ENCODE data around the gene CCDC57. TPM values are rescaled to one million over a fixed set of nuclear protein-coding genes. Genes with fewer than 3 reads are reported as not detected.
A peak's percentile ranks its signal among the peaks of the same experiment; 100 is the strongest.

CCDC57 gene
- total and polyA plus RNA-seq, 9 of the 15 experiments (the other 6 are each of a cell fraction or from before 2014, with no cell fraction given): 0.83 to 36.2 (median 13.6) TPM

DNA sequence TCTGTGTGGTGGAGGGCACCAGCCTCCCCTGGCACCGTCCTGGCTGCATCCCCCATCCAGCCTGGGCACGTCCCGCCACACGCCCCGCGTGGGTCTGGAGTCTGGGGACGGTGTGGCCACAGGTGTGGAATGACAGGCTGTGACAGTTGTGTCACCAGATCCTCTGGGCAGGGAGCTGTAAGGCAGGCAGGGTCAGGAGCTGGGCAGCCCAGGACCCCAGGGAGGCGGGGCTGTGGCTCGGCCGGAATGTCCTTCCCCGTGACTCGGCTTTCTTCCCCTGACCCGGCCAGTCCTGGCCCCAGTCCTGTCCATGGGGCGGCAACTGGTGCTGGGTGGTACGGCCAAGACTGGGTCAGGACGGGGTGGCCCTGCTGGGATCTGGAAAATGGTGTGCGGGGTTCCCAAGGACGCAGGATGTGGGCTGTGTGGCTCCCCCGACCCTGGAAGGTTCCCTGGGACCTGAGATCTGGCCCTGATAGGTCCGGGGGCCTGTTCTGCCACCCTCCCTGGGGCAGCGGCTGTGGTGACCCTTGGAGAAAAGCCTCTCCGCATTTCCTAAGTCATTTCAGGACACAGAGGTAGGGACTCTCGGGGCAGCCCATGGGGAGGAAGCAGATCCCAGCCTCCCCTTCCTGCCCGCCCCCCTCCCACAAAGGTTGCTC, 12.9 kb upstream of the CCDC57 start (continued):
- TF ChIP-seq, protein P1, sequence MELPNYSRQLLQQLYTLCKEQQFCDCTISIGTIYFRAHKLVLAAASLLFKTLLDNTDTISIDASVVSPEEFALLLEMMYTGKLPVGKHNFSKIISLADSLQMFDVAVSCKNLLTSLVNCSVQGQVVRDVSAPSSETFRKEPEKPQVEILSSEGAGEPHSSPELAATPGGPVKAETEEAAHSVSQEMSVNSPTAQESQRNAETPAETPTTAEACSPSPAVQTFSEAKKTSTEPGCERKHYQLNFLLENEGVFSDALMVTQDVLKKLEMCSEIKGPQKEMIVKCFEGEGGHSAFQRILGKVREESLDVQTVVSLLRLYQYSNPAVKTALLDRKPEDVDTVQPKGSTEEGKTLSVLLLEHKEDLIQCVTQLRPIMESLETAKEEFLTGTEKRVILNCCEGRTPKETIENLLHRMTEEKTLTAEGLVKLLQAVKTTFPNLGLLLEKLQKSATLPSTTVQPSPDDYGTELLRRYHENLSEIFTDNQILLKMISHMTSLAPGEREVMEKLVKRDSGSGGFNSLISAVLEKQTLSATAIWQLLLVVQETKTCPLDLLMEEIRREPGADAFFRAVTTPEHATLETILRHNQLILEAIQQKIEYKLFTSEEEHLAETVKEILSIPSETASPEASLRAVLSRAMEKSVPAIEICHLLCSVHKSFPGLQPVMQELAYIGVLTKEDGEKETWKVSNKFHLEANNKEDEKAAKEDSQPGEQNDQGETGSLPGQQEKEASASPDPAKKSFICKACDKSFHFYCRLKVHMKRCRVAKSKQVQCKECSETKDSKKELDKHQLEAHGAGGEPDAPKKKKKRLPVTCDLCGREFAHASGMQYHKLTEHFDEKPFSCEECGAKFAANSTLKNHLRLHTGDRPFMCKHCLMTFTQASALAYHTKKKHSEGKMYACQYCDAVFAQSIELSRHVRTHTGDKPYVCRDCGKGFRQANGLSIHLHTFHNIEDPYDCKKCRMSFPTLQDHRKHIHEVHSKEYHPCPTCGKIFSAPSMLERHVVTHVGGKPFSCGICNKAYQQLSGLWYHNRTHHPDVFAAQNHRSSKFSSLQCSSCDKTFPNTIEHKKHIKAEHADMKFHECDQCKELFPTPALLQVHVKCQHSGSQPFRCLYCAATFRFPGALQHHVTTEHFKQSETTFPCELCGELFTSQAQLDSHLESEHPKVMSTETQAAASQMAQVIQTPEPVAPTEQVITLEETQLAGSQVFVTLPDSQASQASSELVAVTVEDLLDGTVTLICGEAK (IDR thresholded peaks at IDR 0.05): no peak
- TF ChIP-seq, protein P1 (CRISPR knock-in tag; IDR thresholded peaks at IDR 0.05): no peak
- no peak for TF ChIP-seq BCL6 (CRISPR knock-in tag; IDR thresholded peaks at IDR 0.05)
- no peak for TF ChIP-seq CTBP1 (IDR thresholded peaks at IDR 0.05; ENCODE audit: borderline replicate concordance)
- no peak for TF ChIP-seq NFIC (IDR thresholded peaks at IDR 0.05)
- no peak; the same call in 1 of the 2 replicates for TF ChIP-seq ZBTB7A (IDR thresholded peaks at IDR 0.05; ENCODE audit: borderline replicate concordance, control insufficient read depth, low read depth, low read length)
- TF ChIP-seq, protein P2, sequence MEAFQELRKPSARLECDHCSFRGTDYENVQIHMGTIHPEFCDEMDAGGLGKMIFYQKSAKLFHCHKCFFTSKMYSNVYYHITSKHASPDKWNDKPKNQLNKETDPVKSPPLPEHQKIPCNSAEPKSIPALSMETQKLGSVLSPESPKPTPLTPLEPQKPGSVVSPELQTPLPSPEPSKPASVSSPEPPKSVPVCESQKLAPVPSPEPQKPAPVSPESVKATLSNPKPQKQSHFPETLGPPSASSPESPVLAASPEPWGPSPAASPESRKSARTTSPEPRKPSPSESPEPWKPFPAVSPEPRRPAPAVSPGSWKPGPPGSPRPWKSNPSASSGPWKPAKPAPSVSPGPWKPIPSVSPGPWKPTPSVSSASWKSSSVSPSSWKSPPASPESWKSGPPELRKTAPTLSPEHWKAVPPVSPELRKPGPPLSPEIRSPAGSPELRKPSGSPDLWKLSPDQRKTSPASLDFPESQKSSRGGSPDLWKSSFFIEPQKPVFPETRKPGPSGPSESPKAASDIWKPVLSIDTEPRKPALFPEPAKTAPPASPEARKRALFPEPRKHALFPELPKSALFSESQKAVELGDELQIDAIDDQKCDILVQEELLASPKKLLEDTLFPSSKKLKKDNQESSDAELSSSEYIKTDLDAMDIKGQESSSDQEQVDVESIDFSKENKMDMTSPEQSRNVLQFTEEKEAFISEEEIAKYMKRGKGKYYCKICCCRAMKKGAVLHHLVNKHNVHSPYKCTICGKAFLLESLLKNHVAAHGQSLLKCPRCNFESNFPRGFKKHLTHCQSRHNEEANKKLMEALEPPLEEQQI (IDR thresholded peaks at IDR 0.05): no peak
- TF ChIP-seq, protein P3, sequence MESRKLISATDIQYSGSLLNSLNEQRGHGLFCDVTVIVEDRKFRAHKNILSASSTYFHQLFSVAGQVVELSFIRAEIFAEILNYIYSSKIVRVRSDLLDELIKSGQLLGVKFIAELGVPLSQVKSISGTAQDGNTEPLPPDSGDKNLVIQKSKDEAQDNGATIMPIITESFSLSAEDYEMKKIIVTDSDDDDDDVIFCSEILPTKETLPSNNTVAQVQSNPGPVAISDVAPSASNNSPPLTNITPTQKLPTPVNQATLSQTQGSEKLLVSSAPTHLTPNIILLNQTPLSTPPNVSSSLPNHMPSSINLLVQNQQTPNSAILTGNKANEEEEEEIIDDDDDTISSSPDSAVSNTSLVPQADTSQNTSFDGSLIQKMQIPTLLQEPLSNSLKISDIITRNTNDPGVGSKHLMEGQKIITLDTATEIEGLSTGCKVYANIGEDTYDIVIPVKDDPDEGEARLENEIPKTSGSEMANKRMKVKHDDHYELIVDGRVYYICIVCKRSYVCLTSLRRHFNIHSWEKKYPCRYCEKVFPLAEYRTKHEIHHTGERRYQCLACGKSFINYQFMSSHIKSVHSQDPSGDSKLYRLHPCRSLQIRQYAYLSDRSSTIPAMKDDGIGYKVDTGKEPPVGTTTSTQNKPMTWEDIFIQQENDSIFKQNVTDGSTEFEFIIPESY (CRISPR knock-in tag; IDR thresholded peaks at IDR 0.05): peak; percentile 67; the same call in 1 of the 2 replicates
- TF ChIP-seq ZNF143 (CRISPR knock-in tag; IDR thresholded peaks at IDR 0.05): no peak
- TF ChIP-seq, protein P4, sequence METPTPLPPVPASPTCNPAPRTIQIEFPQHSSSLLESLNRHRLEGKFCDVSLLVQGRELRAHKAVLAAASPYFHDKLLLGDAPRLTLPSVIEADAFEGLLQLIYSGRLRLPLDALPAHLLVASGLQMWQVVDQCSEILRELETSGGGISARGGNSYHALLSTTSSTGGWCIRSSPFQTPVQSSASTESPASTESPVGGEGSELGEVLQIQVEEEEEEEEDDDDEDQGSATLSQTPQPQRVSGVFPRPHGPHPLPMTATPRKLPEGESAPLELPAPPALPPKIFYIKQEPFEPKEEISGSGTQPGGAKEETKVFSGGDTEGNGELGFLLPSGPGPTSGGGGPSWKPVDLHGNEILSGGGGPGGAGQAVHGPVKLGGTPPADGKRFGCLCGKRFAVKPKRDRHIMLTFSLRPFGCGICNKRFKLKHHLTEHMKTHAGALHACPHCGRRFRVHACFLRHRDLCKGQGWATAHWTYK (CRISPR knock-in tag; IDR thresholded peaks at IDR 0.05): no peak
